GM19023 (cell line): ENCODE results near the gene GNG7.
"Not testable (repeated sequence)": the region's sequence is repeated elsewhere in the genome, so short reads cannot be mapped to it uniquely, and the experiment has no call there.

Experiments
- ATAC-seq: cut with Tn5 transposase; IDR thresholded peaks from one replicate; pipeline ENCODE4 v1.9.1; 2021; ENCODE audit warnings: mild to moderate bottlenecking, moderate library complexity; ENCODE audit not compliant: unreplicated experiment

Gene GNG7

DNA sequence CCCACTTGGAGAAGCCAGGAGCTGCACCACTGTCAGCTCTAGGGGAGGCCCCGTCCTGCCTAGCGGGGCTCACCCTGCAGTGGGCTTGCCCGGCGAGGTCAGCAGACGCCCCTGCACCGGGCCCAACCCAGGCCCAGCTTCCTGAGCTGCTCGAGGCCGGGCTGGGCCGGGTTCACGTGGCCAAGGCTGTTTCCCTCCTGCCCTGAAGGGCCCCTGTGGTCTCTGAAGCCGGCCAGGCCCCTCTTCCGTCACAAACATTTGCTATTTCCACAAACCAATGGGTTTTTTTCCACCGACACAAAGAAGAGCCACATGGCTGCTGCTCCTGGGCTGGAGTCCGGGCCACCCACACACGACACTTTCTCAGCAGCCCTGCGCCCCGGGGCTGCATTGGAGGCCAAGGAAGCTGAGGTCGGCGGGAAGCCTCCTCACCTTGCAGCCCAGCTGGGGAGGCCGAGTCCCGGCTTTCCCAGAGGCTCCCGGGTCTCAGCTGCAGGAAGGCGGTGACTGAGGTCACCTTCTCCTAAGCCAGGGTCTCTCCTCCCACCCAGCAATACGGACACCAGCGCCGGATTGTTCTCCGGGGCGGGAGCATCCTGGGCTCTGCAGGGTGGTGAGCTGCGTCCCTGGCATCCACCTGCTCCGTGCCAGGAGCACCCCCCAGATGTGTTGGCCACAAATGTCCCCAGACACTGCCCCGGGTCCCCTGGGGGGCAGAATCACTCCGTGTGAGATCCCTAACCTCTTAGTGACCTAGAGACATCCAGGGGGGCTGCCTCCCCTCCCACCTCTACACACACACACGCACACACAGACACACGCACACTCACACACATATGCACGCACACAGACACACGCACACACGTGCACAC, 146.0 kb downstream of the GNG7 start:
- no peak for ATAC-seq

- ATAC-seq: no peak
These were observed 146.9 kb downstream of the GNG7 start for GRCh38 chr19:2555422-2556220.

DNA sequence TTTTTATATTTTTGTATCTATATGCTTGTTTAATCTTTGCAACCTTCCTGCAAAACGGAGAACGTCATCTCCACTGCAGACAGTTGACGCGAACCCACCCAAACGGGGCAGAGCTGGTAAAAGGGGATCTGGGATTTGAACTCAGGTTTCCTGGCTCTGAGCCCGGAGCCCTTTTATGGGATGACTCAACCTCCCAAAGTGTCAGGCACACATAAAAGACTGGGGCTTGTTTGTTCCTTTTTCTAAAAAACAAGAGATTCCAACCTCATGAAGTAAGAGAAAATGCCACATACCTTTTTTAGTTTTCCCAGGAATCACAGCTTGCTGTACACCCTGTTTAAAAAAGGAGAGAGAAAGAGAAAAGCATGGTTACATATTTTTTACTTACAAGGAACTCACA, 147.6 kb downstream of the GNG7 start:
- no peak for ATAC-seq

DNA sequence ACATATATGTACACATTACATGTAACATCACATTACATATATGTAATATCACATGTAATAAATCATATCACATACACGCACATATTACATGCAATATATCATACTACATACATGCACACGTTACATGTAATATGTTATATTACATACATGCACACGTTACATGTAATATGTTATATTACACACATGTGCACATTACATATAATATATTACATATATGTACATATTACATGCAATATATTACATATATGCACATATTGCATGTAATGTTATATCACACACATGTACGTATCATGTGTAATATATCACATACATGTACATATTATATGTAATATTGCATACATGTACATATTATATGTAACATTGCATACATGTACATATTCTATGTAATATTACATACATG, 149.0 kb downstream of the GNG7 start:
- ATAC-seq: no peak

- ATAC-seq: no peak
These were observed 149.6 kb downstream of the GNG7 start for GRCh38 chr19:2552859-2553258.

DNA sequence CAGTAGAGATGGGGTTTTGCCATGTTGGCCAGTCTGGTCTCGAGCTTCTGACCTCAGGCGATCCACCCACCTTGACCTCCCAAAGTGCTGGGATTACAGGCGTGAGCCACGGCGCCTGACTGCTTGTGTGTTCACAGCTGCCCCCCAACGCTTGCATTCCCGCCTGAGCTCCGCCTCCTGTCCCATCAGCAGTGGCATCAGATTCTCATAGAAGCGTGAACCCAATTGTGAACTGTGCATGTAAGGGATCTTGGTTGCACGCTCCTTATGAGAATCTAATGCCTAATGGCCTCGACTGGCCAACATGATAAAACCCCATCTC, 150.7 kb downstream of the GNG7 start:
- ATAC-seq: no peak

DNA sequence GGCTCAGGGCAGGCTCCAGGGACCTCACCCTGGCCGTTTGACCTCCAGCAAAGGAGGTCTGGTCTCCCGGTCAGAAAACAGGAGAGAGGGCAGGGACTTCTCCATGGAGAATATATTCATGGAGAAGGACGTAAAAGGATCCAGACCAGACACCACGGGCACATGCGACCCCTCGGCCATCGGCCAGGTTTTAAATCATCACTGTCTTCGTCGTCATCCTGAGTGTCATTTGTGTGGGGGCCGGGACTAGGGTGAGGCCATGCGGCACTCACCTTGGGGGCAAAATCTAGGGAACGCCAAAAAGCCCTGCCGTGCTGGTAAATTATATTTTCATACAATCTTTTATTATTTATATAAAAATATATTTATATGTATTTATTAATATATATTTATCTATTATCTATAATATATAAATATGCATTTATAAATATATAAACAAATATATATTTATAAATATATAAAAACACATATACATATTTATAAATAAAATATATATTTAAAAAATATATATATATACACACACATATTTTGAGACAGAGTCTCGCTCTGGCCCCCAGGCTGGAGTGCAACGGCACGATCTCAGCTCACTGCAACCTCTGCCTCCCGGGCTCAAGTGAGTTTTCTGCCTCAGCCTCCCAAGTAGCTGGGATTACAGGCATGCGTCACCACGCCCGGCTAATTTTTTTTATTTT, 151.2 kb downstream of the GNG7 start:
- no peak for ATAC-seq

GRCh38 chr19:2550431-2551171, 151.9 kb downstream of the GNG7 start:
- no peak for ATAC-seq

GRCh38 chr19:2549701-2550191, 152.7 kb downstream of the GNG7 start:
- no peak for ATAC-seq

GRCh38 chr19:2548966-2549365, 153.5 kb downstream of the GNG7 start:
- no peak for ATAC-seq

- no peak for ATAC-seq
These were observed 154.8 kb downstream of the GNG7 start for GRCh38 chr19:2547721-2548120.

DNA sequence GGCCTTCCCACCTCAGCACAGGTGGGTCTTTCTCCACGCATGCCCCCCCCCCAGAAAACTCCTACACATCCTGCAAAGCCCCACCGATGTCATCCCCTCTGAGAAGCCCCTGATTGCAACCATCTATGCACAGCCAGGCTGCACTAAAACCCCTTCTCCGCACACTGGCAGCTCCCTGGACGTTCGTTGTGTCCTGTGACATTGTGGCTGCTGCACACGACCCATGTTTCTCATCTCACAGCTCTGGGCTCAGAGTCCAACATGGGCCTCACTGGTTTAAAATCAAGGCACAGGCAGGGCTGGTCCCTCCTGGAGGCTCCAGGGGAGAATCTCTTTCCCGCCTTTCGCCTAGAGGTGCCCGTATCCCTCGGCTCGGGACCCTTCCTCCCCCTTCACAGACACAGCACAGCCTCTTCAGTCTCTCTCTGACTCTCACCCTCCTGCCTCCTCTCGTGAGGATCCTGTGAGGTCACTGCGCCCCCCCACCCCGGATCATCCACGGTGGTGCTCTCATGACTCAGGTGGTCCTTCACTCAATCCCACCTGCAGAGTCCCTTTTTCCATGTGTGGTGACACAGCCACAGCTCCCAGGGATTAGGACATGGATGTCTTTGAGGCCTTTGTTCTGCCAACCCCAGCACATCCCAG, 155.3 kb downstream of the GNG7 start:
- ATAC-seq: no peak

DNA sequence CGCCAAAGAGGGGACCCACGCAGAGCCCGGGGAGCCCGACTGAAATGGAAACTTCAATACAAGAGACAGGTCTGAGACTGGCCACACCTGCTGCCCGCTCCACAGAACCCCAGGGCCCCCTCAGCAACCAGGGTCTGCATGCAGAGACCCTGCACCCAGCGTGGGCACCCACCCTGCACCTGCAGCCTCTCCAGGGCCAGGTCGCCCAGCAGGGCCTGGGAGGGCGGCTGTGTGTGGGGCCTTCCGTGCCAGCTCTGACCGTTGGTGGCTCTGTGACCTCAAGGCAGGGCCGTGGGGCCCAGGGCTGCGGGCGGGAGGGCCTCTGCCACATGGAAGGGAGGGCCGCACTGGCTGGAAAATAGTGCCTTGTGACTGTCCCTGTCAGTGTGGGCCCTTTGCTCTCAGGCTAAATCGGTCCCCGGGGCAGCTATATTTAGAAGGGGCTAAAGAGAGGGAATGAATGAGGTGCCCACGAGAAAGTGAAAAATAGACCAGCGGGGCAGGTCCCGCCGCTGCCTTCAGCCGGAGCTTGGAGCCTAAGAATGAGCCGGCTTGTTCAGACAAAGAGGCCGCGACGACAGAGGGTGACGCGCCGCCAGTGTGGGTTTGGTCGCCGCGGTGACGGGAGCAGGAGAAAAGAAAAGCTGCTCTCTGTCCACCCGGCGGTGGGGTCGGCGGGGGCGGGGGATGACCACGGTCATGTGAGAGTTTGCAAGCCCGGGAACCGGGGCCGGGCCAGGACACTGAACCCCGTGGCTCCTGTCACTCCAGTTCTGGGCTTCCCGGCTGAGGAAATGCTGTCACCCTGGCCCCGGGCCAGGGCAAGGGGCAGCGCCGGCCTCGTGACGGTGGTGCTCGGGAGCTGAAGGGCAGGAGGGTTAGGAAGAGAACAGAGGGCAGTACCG, 156.1 kb downstream of the GNG7 start:
- no peak for ATAC-seq

- ATAC-seq: not testable (repeated sequence)
These were observed 156.9 kb downstream of the GNG7 start for GRCh38 chr19:2545416-2546127.

DNA sequence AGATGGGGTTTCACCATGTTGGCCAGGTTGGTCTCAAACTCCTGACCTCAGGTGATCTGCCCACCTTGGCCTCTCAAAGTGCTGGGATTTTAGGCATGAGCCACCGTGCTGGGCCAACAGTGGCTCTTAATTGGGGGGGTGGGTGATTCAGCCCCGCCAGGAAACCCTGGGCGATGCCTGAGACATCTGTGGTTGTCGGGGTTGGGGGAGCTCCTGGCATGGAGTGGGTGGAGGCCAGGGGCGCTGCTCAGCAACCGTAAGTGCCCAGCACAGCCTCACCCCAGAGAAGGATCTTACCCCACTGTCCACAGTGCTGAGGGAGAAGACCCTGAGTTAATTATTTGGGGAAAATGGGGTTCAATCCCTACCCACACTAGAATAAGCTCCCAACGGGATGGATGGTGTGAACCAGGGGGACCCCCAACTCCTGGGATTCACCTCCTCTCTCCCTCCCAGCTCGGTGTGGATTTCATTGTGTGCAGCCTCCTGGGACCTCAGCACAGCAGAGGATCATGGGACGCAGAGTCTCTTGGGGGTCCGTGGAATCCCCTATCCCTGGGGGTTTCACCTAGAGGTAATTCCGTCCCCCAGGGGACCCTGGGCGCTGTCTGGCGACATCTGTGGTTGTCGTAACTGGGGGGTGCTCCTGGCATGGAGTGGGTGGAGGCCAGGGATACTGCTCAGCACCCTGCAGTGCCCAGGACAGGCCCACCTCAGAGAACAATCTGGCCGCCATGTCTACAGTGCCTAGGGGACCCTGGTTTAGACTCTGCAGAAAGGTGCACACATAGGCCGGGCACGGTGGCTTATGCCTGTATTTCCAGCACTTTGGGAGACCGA, 157.7 kb downstream of the GNG7 start:
- no peak for ATAC-seq

DNA sequence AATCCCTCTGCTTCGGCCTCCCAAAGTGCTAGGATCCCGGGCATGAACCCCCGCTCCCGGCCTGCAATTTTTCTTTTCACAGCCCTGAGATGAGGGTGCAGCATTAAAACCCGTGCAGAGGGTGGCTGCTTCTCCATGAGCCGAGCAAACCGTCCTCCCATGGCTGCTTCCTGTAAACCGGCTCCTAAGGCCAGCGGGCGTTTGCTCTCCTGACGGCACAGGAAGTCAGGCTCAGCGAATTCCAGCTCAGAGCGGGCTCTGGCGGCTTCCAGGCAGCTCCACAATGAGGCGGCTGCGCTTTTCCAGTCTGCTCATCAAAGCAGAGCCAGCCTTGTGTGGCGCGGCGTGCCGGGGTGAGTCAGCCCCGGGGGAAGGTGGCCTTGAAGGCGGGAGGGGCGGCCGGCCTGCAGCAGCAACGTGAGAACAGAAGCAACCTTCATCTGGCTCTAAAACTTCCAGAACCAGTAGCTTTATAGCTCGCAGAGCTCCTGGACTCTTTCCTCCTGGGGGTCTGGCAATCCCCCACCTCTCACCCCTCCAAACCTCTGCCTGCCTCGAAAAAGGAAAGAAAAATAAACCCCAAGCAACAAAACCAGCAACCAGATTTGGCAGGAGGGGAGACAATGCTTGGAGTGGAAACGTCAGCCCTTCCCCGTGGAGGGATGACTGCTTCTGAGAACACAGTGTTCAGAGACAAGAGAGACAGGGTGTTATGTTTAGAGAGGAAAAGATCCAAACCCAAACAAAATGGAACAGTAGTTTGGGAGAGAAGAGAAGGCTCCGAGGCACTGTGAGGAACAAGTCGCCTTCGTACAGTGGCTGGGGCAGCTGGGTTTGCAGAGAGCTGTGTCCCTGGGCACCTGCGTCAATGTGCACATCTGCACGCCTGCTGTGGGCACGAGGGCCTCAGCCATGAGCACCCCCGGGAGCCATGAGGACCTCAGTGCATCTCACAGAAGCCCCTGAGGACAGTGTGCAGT, 158.7 kb downstream of the GNG7 start:
- no peak for ATAC-seq

GRCh38 chr19:2543072-2543462, 159.4 kb downstream of the GNG7 start:
- ATAC-seq: not testable (repeated sequence)
